ENCODE measurements around the gene ZBTB7C. TPM values are rescaled to one million over a fixed set of nuclear protein-coding genes. Genes with fewer than 3 reads are reported as not detected.

ZBTB7C gene
- total RNA-seq, 6 experiments from 2014 or later: not detected

DNA sequence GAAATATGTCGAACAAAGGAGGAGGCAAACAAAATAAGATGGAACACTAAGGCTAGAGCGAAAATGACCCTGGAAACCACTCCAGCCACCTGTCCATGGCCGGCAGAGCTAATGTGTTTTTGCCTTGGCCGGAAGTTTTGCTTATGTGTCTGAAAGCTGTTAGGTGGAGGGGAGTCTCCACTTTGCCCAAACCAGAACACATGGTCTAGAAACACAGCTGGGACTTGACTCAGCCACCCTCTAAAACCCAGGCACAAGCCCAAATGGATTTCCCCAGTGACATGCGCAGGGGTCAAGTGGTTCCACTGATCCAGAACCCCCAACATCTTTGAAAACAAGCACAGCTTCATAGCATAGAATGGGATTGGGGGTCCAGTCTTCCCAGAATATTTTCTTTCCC is 159.3 kb downstream of the ZBTB7C start:
- TF ChIP-seq, protein P1, sequence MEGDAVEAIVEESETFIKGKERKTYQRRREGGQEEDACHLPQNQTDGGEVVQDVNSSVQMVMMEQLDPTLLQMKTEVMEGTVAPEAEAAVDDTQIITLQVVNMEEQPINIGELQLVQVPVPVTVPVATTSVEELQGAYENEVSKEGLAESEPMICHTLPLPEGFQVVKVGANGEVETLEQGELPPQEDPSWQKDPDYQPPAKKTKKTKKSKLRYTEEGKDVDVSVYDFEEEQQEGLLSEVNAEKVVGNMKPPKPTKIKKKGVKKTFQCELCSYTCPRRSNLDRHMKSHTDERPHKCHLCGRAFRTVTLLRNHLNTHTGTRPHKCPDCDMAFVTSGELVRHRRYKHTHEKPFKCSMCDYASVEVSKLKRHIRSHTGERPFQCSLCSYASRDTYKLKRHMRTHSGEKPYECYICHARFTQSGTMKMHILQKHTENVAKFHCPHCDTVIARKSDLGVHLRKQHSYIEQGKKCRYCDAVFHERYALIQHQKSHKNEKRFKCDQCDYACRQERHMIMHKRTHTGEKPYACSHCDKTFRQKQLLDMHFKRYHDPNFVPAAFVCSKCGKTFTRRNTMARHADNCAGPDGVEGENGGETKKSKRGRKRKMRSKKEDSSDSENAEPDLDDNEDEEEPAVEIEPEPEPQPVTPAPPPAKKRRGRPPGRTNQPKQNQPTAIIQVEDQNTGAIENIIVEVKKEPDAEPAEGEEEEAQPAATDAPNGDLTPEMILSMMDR (IDR thresholded peaks at IDR 0.05): no peak
- Mint-ChIP-seq H3K27me3 (ENCODE audit: insufficient read depth) (peaks cover 9% of the 10 kb centered on the region), H3K4me3 (no peak overlapping the region), H3K36me3 (ENCODE audit: low read depth) (no peaks in the 10 kb centered on the region), H3K4me1 (ENCODE audit: low read depth) (no peaks in the 10 kb centered on the region), H3K27ac (no peak overlapping the region), H3K9me3 (peaks cover 4% of the 10 kb centered on the region; the same call in 1 of the 2 replicates)
- no peak for DNase-seq

DNA sequence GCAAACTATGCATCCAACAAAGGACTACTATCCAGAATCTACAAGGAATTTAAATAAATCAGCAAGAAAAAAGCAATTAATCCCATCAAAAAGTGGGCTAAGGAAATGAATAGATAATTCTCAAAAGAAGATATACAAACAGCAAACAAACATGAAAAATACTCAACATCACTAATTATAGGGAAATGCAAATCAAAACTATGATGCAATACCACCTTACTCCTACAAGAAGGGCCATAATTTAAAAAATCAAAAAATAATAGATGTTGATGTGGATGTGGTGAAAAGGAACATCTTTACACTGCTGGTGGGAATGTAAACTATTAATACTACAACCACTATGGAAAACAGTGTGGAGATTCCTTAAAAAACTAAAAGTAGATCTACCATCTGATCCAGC is 164.7 kb downstream of the ZBTB7C start:
- DNase-seq: no peak
- H3K36me3 Mint-ChIP-seq (ENCODE audit: low read depth): no peaks in the 10 kb centered on the region
- no peak overlapping the region for H3K27ac Mint-ChIP-seq
- H3K9me3 Mint-ChIP-seq: peaks cover 4% of the 10 kb centered on the region; the same call in 1 of the 2 replicates
- H3K4me3 Mint-ChIP-seq: no peak overlapping the region
- TF ChIP-seq, protein P1 (IDR thresholded peaks at IDR 0.05): no peak
- H3K4me1 Mint-ChIP-seq (ENCODE audit: low read depth): no peaks in the 10 kb centered on the region
- peaks cover 10% of the 10 kb centered on the region; the same call in 1 of the 2 replicates for H3K27me3 Mint-ChIP-seq (ENCODE audit: insufficient read depth)

DNA sequence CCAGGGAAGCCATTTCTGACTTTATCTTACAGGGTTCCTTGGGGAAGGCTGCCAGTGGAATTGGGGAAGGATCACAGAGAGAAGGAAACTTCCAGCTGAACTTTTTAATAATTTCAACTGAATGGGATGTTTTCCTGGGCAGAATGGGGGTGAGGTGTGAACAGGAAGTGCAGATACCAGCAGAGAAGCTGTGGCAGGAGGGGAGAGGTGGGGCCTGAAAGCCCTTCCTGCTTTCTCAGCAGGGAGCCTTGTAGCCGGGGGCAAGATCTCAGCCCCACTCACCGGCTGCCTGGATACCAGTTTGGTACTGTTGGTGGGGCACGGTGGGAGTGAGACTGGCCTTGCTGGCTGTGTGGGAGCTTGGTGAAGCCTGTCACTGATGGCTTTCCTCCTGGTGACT is 170.5 kb downstream of the ZBTB7C start:
- peaks cover 24% of the 10 kb centered on the region for H3K27me3 Mint-ChIP-seq (ENCODE audit: insufficient read depth)
- no peak for DNase-seq
- H3K4me1 Mint-ChIP-seq (ENCODE audit: low read depth): peaks cover 6% of the 10 kb centered on the region; the same call in 1 of the 2 replicates
- TF ChIP-seq, protein P1 (IDR thresholded peaks at IDR 0.05): no peak
- H3K4me3 Mint-ChIP-seq: no peak overlapping the region
- H3K36me3 Mint-ChIP-seq (ENCODE audit: low read depth): no peaks in the 10 kb centered on the region
- no peaks in the 10 kb centered on the region for H3K9me3 Mint-ChIP-seq
- H3K27ac Mint-ChIP-seq: no peak overlapping the region

DNA sequence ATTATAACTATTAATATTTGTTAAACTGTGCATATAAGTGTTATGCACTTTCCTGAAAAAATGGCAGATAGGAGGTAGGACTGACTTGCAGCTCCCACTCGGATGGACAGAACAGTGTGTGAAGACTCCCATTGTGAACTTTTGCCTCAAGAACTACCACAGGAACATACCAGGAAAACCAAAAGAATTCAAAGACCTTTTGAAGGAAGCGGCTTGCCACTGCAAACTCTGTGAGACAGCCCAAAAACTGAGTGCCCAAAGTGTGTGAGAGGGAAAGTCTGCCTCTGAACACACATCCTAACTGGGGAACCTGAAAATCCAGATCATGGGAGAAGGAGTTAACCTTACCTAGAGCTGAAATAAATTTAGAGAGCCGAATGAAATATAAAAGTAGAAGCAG is 171.0 kb downstream of the ZBTB7C start:
- peaks cover 6% of the 10 kb centered on the region; the same call in 1 of the 2 replicates for H3K4me1 Mint-ChIP-seq (ENCODE audit: low read depth)
- no peak overlapping the region for H3K4me3 Mint-ChIP-seq

DNA sequence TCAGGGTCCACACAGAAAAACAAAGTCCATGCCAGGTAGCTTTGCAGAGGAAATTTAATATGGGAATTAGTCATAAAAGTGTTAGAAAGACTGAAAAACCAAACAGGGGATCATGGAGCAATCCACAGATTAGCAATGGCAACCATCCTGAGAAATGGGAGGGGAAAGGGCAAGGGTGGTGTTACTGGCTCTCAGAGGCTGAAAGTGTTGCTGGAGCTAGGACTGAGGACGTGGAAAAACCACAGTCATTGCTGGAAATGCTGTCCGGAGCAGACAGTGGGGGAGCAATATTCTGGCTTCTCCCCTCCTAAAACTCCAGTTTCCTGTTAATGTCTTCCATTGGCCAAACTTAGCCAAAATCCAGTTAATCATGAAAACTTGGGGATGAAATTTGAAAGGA is 172.4 kb downstream of the ZBTB7C start:
- no peak overlapping the region for H3K27ac Mint-ChIP-seq
- no peaks in the 10 kb centered on the region for H3K36me3 Mint-ChIP-seq (ENCODE audit: low read depth)
- peaks cover 6% of the 10 kb centered on the region; the same call in 1 of the 2 replicates for H3K4me1 Mint-ChIP-seq (ENCODE audit: low read depth)
- H3K27me3 Mint-ChIP-seq (ENCODE audit: insufficient read depth): peaks cover 22% of the 10 kb centered on the region
- TF ChIP-seq, protein P1 (IDR thresholded peaks at IDR 0.05): no peak
- H3K9me3 Mint-ChIP-seq: no peaks in the 10 kb centered on the region
- DNase-seq: no peak
- H3K4me3 Mint-ChIP-seq: no peak overlapping the region

More for the DNA sequence above, 171.0 kb downstream of the ZBTB7C start:
- no peaks in the 10 kb centered on the region for H3K36me3 Mint-ChIP-seq (ENCODE audit: low read depth)
- H3K27me3 Mint-ChIP-seq (ENCODE audit: insufficient read depth): peaks cover 22% of the 10 kb centered on the region
- H3K9me3 Mint-ChIP-seq: no peaks in the 10 kb centered on the region
- TF ChIP-seq, protein P1 (IDR thresholded peaks at IDR 0.05): no peak
- DNase-seq: no peak
- no peak overlapping the region for H3K27ac Mint-ChIP-seq

Data from HFFc6 (cell line).